ENCODE data around the gene NECAP2.

The NECAP2 gene, protein sequence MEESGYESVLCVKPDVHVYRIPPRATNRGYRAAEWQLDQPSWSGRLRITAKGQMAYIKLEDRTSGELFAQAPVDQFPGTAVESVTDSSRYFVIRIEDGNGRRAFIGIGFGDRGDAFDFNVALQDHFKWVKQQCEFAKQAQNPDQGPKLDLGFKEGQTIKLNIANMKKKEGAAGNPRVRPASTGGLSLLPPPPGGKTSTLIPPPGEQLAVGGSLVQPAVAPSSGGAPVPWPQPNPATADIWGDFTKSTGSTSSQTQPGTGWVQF

DNA sequence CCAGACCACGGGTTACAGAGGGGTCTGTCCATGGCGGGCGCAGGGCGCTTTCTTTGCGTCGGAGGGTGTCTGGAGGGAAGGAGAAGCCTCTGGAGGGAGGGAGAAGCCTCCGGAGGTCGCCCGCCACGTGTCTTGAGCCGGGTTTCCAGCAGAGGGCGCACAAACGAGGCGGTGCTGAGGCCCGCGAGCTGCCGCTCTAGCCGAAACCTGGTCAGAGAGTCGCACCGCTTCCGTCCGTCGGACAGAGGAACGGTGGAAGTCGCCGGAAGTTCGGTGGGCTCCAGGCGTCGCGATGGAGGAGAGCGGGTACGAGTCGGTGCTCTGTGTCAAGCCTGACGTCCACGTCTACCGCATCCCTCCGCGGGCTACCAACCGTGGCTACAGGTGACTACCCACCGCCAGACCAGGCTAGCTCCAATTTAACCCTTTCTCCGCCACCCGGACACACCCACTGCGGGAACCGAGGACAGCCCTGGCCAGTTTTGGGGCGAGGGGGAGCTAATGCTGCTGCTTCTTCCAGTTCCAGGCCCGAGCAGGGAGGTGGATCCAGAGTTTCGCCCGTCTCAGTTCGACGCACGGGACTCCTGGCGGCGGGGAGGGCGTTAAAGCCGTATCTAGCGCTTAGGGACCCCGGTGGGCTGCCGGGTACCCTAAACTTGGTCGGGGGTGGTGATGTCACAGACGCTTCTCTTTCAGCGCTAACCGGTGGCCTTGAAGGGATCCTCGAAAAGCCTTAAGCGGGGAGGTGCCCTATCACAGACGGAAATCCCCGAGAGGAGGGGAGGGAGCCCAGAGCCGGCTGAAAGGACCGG is at the start of gene NECAP2:
Gene NECAP2 (plus strand): TSS at position 255 of the 812 bp plus-strand sequence. CDS start 38 bp downstream, at position 293.
- DNase-seq: peak; percentile 84

DNA sequence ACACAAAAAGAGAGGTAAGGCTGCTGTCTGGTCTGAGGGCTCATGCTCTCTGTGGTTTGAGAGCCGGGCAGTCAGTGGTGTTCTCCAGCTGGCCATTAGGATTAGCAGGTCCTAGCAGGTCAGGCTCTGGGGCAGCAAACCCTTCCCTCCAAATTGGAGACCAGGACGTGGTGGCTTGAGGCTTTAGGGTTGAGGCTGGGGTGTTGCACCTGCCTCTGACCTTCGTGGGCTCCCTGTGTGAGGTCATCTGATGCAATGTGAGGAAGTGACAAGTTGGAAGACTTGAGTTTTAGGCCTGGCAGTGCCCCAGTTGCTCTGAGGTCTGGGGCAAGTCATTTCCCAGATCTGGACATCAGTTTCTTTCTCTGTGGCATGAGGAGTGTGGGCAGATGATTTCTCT is 49.1 kb upstream of the NECAP2 start:
- no peak for DNase-seq

DNA sequence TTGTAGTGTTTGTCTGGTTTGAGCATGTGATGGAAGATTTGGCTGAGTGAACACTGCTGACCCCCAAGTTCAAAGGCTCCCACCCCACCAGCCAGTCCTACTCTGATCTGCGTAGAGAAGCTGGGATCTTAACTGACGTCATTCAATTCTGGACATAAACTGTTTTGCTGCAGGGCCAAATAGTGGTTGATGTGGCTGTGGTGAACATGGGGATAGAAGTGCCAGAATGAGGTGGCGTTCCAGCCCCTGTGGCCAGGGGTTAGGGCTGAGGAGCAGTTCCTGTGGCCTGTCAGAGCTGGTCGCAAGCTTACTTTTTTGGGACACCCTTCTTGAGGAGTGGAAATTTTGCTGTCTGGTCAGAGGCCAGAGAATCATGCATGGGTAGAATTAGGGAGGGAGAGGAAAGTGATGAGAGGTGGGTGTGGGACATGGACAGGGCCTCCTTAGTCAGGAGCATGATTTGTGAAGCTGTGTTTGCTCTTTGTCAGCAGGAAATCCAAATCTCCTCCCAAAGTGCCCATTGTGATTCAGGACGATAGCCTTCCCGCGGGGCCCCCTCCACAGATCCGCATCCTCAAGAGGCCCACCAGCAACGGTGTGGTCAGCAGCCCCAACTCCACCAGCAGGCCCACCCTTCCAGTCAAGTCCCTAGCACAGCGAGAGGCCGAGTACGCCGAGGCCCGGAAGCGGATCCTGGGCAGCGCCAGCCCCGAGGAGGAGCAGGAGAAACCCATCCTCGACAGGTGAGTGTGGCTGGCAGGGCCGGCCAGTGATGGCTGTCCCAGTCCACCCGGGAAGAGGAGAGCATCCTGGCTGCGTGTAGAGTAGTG is 47.6 kb upstream of the NECAP2 start:
- DNase-seq: no peak

DNA sequence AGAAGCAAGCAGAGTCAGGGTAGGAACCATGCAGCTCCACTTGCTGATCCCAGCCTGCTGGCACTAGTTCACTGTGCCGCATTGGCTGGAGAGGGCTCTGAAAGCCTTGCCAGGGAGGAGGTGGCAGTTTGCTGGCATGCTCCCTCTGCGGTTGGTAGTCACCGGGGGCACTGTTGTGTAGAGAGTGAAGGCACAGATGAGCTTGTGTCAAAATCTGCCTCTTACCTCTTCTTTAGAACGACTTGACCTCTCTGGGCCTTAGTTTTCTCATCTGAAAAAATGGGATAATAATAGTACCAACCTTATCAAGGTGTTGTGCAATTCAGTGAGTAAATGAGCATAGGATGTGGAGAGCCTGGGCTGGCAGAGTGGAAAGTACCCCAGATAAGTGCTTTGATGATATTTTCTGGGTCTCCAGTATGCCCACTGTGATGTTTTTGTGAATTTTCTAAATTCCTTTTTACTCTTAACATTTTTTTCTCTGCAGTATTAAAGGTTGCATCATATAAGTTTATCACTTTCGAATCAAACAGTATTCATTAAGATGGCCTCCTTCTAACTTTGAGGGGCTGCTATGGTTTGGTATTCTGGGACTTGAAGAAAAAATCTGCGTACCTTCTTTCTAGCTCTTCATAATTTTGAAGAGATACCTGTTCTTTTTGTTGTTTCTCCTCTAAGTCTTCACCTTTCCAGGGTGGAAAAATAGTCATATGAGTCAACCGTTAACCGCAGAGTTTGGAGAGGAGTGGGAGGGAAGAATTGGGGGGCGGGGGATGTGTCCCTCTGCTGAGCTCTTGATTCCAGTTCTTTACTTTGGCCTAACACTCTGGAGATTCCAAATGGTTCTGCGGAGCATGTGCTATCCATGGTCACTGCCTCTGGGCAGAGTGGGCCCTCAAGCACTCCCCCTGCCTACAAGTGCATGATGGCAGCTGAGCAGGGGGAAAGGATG is 46.7 kb upstream of the NECAP2 start:
- no peak for DNase-seq

DNA sequence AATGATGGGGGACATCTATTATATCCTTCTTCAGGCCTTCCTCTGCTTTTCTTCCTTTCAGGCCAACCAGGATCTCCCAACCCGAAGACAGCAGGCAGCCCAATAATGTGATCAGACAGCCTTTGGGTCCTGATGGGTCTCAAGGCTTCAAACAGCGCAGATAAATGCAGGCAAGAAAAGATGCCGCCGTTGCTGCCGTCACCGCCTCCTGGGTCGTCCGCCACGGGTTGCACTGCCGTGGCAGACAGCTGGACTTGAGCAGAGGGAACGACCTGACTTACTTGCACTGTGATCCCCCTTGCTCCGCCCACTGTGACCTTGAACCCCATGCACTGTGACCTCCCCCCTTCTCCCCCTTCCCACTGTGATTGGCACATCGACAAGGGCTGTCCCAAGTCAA is 45.5 kb upstream of the NECAP2 start:
- no peak for DNase-seq

DNA sequence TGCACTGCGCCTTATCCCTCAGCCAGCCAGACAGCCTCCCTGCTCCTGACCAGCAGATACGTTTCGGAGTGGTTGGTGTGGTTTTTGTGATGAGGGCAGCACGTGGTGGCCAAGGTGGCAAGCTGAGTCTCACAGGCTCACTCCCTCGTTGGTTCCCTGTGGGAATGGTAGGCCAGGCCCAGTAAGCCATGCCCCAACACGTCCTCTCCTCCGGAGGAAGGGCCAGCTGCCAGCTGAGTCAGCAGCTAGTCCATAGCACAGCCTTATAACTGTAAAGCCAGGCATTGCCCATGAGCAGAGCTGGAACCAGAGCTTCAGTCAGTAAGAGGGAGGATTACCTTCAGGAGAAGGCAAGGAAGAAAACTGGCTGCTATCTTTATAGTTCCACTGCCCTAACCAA is 43.9 kb upstream of the NECAP2 start:
- DNase-seq: no peak

DNA sequence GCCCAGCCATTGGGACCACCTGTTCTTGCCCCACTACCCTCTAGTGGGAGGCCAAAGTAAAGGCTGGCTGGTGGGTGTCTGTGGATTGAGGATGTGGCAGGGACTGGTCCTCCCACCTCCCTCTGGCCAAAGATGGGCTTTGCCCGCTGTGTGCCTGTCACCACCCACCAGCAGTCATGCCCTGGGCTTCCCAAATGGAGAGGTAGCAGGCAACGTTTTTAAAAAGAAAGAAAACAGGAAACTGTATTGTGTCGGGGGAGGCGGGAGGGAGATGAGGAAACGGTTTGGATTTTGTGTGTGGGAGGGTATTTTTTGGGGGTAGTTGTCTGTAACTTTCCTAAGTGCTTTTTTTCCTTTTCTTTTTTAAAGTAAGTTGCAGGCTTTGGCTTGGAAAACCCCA is 43.4 kb upstream of the NECAP2 start:
- no peak for DNase-seq

DNA sequence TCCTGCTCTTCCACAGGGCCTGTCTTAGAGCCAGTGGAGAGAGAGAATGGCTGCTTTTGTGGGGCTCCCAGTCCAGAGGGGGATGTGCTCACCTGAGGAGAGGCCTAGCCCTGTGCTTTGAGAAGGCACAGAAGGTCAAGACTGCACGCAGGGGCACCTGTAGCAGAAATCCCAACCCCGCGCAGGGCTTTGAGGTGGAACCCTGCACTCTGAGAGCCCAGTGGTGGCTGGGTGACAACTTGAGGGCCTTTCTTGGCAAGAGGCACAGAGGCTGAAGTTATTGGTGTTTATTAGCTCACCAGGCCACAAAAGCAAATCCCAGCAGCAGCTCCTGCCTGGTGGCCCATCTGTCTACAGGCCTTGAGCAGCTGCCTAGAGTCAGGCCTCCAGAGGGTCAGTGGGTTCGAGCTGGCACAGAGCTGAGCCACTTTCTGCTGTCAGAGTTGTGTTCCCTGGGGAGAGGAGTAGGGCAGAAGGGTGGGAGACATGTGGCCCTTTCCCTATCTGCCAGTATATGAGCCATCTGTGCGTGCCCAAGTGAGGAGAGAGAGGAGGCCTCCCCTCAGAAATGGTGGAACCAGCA is 42.1 kb upstream of the NECAP2 start:
- DNase-seq: no peak

DNA sequence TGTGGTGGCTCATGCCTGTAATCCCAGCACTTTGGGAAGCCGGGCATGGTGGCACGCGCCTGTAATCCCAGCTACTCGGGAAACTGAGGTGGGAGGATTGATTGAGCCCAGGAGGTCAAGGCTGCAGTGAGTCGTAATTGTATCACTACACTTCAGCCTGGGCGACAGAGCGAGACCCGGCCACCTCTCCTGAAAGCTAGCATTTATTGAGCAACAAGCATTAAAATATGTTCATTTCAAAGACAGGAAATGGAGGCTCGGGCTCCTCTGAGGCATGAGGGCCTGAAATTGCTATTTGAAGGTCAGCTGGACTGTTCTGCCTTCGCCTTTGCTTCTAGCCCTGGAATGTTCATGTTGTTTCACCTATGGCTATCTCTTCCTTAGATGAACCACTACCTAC is 37.8 kb upstream of the NECAP2 start:
- no peak for DNase-seq

DNA sequence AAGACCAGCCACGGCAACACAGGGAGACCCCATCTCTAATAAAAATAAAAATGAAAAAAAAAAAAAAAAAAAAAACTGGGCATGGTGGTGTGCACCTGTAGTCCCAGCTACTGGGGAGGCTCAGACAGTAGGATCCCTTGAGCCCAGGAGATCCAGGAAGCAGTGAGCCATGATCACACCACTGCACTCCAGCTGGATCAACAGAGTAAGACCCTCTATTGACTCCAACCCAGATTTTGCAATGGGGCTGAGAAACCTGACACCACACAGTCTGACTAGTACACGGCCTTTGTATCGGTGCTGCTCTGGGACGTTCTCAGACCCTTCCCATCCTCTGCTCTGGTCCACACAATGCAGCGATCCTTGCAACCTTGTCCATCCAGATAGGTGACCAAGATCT is 35.1 kb upstream of the NECAP2 start:
- DNase-seq: no peak

DNA sequence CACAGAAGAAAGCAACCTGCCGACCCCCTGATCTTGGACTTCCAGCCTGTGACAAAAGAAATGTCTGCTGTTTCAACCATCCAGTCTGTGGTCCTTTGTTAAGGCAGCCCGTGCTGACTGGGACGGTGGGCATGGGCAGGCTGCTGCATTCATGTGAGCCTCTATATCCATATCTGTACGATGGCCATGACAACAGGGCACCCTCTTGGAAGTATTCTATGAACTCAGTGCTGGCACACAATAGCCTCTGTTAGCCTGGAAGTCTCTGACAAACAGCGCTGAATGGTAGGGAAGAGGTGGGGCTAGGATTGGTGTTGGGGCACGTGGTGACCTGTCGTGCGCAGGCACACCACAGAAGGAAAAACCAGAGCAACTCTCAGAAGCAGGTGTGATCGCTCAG is 33.7 kb upstream of the NECAP2 start:
- DNase-seq: no peak

DNA sequence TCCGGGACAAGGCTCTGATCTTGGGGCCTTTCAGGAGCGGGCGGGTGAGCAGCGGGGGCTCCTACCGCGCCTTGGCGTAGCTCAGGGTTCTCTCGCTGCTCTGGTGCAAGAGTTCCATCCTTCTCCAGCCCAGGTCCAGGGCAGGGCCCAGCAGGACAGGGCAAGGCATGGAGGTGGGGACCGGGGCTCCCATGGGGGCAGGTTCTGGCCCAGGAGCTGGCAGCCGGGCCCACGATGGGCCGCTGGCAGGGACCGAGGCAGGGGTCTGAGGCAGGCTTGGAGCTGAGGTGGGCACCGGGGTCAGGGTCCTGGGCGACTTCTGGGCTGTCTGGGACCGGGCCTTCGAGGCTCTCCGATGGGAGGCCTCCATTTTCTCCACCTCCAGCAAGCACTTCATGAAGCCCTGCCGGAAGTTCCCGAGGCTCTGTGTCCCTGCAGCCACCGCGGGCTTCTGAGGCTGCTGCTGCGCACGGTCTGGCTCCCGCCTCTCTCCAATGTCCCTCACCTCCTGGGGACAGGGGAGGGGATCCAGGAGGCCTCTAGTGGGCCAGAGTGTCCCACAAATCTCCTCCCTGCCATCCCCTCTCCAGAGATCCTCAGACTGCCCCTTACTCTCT is 30.9 kb upstream of the NECAP2 start:
- no peak for DNase-seq

DNA sequence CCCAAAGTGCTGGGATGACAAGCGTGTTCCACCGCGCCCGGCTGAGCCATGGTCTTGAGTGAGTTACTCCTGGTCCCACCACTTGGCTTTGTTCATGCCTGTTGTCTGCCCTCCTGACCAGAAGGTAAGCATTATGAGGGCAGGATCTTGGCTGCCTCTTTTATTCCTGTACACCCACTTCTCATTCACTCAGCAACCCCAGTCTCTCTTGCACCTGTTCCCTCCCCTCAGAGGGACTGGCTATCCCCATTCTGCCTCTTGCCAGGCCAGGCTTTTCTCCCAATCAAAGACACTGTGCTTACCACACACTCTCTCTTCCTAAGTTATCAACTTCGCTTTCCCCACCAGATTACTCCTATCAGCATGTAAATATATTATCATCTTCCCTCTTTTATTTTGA is 29.7 kb upstream of the NECAP2 start:
- no peak for DNase-seq

DNA sequence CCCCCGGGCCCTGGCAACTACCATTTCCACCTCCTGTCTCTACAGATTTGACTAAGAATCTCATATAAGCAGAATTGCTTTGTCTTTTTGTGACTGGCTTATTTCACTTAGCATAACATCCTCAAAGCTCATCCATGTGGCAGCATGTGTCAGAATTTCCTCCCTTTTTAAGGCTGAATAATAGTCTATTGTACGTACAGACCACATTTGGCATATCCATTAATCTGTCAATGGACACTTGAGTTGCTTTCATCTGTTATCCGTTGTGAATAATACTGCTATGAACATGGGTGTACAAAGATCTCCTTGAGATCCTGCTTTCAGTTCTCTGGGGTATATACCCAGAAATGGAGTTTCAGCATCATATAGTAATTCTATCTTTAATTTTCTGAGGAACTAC is 27.3 kb upstream of the NECAP2 start:
- DNase-seq: no peak

DNA sequence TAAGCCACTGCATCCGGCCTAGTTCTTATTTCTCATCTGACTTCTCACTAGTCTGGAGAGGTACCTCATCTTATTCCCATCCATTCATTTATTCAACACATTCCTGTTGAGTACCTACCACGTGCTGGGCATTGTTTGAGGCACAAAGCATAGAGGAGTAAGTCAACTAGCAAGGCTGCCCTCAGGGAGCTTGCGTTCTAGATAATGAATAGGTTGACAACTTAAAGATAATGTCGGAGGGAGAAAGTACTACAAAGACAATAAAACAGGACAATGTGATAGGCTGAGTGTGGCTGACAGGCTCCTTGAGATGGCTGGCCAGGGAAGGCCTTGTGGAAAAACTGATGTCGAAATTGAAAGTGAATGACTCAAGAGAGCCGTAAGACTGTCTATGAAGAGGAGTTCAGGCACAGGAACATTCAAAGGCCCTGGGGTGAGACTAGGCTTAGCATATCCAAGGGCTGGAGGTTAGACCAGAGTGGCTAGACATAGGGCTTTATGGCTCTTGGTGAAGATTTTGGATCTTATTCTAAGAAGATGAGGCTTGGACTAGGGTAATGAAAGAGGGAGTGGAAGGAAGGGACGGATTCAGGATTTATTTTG is 21.6 kb upstream of the NECAP2 start:
- DNase-seq: no peak

DNA sequence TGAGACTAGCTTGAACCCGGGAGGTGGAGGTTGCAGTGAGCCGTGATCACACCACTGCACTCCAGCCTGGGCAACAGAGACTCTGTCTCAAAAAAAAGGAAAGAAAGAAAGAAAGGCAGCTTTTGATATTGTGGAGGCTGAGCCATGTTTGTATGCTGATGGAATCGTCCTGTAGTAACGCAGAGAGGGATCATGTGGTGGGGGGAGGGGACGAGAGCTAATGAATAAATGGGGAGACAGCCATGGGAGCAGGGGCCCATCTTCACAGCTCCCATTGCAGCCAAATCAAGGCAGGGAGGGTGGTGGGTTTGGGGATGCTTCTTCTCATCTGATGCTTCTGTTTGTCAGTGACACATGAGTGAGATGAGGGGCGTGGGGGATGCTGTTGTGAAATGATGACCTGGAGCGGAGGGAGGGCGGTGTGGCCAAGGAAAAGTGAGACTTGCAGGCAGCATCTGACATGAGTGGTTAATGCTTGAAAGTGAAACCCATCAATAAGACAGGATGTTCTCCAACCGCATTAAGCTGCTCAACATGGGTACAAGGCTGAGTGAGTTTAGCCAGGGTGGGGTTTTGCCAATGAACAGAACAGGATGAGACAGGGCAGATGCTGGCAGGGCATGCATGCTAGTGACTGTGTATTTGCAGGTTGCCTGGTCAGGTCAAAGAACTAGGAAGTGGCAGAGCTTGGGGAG is 20.0 kb upstream of the NECAP2 start:
- DNase-seq: no peak

DNA sequence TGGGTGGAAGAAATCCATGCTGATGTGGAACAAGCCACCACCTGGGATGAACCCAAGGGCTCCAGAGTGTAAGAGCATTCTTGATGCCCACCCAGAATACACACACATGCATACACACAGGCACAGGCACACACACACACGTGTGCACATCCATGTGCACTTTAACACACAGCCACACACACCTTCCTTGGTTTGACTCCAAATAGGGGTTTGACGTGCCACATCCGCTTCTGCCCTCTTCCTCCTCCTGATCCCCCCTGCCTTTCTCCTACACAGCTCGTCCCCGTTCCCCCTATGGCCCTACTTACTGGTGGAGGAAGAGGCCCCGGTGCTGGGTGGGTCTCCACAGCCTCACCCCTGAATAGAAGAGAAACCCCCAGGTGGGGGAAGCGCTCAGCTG is 19.3 kb upstream of the NECAP2 start:
- no peak for DNase-seq

DNA sequence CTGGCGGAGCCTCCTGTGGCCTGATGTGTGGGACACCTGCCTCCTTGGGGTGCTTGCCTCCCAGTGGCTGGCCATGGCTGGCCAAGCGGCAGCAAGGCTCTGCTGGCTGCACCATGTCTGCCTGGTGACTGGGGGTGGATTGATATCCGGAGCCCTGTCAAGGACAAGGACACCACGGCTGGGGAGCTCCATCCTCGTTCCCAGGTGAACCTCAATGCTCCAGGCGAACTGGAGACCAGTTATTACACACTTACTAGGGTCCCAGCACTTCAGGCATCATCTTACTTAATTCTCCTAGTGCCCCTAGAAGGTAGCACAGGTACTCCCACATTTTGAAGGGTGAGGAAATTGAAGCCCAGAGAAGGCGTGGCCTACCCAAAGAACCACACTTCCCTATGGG is 18.5 kb upstream of the NECAP2 start:
- no peak for DNase-seq

DNA sequence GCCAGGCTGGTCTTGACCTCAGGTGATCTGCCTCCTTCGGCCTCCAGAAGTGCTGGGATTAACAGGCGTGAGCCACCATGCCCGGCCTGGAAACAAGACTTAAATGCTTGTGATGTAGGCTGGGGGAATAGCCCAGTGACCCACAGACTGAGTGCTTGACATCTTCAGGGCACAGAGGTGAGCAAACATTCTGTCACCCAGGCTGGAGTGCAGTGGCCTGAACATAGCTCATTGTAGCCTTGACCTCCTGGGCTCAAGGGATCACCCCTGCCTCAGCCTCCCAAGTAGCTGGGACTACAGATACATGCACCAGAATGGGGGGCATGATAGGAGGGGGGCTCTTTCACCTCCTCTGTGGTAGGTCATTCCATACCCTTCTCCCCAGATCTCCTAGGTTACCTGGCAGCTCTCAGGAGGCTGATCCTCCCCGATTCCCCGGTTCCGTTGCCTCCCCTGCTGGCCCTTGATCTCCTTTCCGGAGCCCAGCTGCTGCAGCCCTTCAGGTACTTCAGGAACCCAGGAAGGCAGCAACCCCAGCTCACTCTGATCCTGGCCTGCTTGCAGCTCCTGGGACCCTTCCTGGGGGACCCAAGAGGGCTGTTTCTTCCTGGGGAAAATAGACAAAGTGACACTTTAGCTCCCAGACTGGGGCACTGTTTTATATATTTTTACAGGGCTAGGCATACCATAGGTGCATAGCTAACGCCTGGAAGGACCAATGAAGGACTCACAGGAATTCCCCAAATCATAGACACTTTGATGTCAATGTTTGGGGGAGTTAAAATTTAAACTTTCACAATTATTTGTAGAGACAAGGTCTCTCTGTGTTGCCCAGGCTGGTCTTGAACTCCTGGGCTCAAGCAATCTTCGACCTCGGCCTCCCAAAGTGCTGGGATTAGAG is 15.1 kb upstream of the NECAP2 start:
- DNase-seq: no peak

DNA sequence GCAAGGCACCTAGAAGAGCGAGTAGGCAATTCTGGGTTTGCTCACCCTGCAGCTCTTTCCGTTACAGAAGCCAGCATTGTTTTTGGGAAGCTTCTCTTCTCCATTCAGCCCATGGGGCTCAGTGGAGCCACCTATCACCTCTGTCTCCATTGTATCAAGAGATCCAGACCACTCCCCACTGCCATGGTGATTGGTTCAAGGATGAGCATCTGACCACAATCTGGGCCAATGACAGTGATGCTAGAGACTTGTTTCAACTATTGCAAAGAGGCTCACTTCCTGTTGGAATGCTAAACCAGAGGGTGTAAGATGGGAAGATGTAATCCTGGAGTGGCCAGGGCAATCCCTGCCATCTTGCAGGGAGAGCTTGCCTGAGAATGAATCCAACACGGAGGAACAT is 9.9 kb upstream of the NECAP2 start:
- no peak for DNase-seq
